COLO829 (cell line): Measurements from ENCODE around the gene ROMO1.
"Not testable (repeated sequence)": the region's sequence is repeated elsewhere in the genome, so short reads cannot be mapped to it uniquely, and the experiment has no call there.

Experiments
- DNase-seq: peaks from one replicate; pipeline ENCODE4 v3.0.0; 2012; ENCODE audit warnings: low spot score

Gene ROMO1

GRCh38 chr20:35711588-35712209, 12.5 kb downstream of the ROMO1 start:
- DNase-seq: no peak

GRCh38 chr20:35713120-35713519, 13.9 kb downstream of the ROMO1 start:
- DNase-seq: not testable (repeated sequence)

GRCh38 chr20:35714127-35714526, 14.9 kb downstream of the ROMO1 start:
- no peak for DNase-seq

- no peak for DNase-seq
Observed at GRCh38 chr20:35715652-35716051, 16.4 kb downstream of the ROMO1 start.

GRCh38 chr20:35716330-35716729, 17.1 kb downstream of the ROMO1 start:
- no peak for DNase-seq

- not testable (repeated sequence) for DNase-seq
Observed at GRCh38 chr20:35718321-35718720, 19.1 kb downstream of the ROMO1 start.

- DNase-seq: no peak
Observed at GRCh38 chr20:35718972-35719635, 19.9 kb downstream of the ROMO1 start.

GRCh38 chr20:35719717-35720116, 20.5 kb downstream of the ROMO1 start:
- DNase-seq: no peak

- DNase-seq: no peak
Observed at GRCh38 chr20:35720165-35721123, 21.2 kb downstream of the ROMO1 start.

GRCh38 chr20:35721219-35721618, 22.0 kb downstream of the ROMO1 start:
- no peak for DNase-seq

GRCh38 chr20:35721621-35722020, 22.4 kb downstream of the ROMO1 start:
- DNase-seq: no peak

GRCh38 chr20:35723275-35723639, 24.1 kb downstream of the ROMO1 start:
- not testable (repeated sequence) for DNase-seq

- DNase-seq: not testable (repeated sequence)
Observed at GRCh38 chr20:35723652-35724320, 24.6 kb downstream of the ROMO1 start.

GRCh38 chr20:35724321-35725230, 25.4 kb downstream of the ROMO1 start:
- no peak for DNase-seq

GRCh38 chr20:35726842-35727711, 27.9 kb downstream of the ROMO1 start:
- no peak for DNase-seq

- no peak for DNase-seq
Observed at GRCh38 chr20:35729283-35729807, 30.1 kb downstream of the ROMO1 start.

- DNase-seq: no peak
Observed at GRCh38 chr20:35729836-35730582, 30.8 kb downstream of the ROMO1 start.

GRCh38 chr20:35730583-35731468, 31.6 kb downstream of the ROMO1 start:
- DNase-seq: no peak
